ENCODE results near the gene ZNF217.
"Not testable (repeated sequence)": the region's sequence is repeated elsewhere in the genome, so short reads cannot be mapped to it uniquely, and the experiment has no call there.

Gene ZNF217

GRCh38 chr20:53636540-53637097 is 43.0 kb upstream of the ZNF217 start:
- H3K4me3 Mint-ChIP-seq = no peak overlapping the region
- H3K4me1 Mint-ChIP-seq = peaks cover 6% of the 10 kb centered on the region
- DNase-seq = no peak
- H3K9me3 Mint-ChIP-seq = no peaks in the 10 kb centered on the region
- no peaks in the 10 kb centered on the region for H3K36me3 Mint-ChIP-seq (ENCODE audit: low read depth)
- peaks cover 9% of the 10 kb centered on the region for H3K27me3 Mint-ChIP-seq (ENCODE audit: low read depth, poor library complexity)
- TF ChIP-seq CTCF (IDR thresholded peaks at IDR 0.05) = no peak
- H3K27ac Mint-ChIP-seq = no peak overlapping the region

GRCh38 chr20:53635221-53635620 is 41.6 kb upstream of the ZNF217 start:
- Mint-ChIP-seq H3K27ac (no peak overlapping the region), H3K9me3 (no peaks in the 10 kb centered on the region), H3K27me3 (ENCODE audit: low read depth, poor library complexity) (peaks cover 9% of the 10 kb centered on the region), H3K36me3 (ENCODE audit: low read depth) (no peaks in the 10 kb centered on the region), H3K4me1 (no peaks in the 10 kb centered on the region), H3K4me3 (no peak overlapping the region)
- no peak for TF ChIP-seq CTCF (IDR thresholded peaks at IDR 0.05)
- no peak for DNase-seq

GRCh38 chr20:53631909-53632662 is 38.4 kb upstream of the ZNF217 start:
- no peak for TF ChIP-seq CTCF (IDR thresholded peaks at IDR 0.05)
- no peak for DNase-seq
- Mint-ChIP-seq H3K36me3 (ENCODE audit: low read depth) (no peaks in the 10 kb centered on the region), H3K27ac (peak overlapping the region; percentile 40), H3K4me1 (no peaks in the 10 kb centered on the region), H3K9me3 (no peaks in the 10 kb centered on the region), H3K27me3 (ENCODE audit: low read depth, poor library complexity) (peaks cover 10% of the 10 kb centered on the region), H3K4me3 (no peak overlapping the region)

- H3K4me1 Mint-ChIP-seq = no peaks in the 10 kb centered on the region
- H3K9me3 Mint-ChIP-seq = no peaks in the 10 kb centered on the region
- peaks cover 4% of the 10 kb centered on the region for H3K27me3 Mint-ChIP-seq (ENCODE audit: low read depth, poor library complexity)
- H3K4me3 Mint-ChIP-seq = no peak overlapping the region
- H3K36me3 Mint-ChIP-seq (ENCODE audit: low read depth) = no peaks in the 10 kb centered on the region
- no peak for TF ChIP-seq CTCF (IDR thresholded peaks at IDR 0.05)
- no peak overlapping the region for H3K27ac Mint-ChIP-seq
- no peak for DNase-seq
These were observed 35.8 kb upstream of the ZNF217 start for GRCh38 chr20:53629436-53629835.

- H3K27ac Mint-ChIP-seq; H3K4me1 Mint-ChIP-seq; H3K9me3 Mint-ChIP-seq; H3K27me3 Mint-ChIP-seq (ENCODE audit: low read depth, poor library complexity); DNase-seq; H3K36me3 Mint-ChIP-seq (ENCODE audit: low read depth); H3K4me3 Mint-ChIP-seq: not testable (repeated sequence)
These were observed 35.1 kb upstream of the ZNF217 start for GRCh38 chr20:53628758-53629157.

- TF ChIP-seq CTCF (IDR thresholded peaks at IDR 0.05) = no peak
- no peaks in the 10 kb centered on the region for H3K36me3 Mint-ChIP-seq (ENCODE audit: low read depth)
- H3K27me3 Mint-ChIP-seq (ENCODE audit: low read depth, poor library complexity) = peaks cover 4% of the 10 kb centered on the region
- H3K9me3 Mint-ChIP-seq = no peaks in the 10 kb centered on the region
- no peak for DNase-seq
- peaks cover 12% of the 10 kb centered on the region for H3K4me1 Mint-ChIP-seq
- H3K27ac Mint-ChIP-seq = no peak overlapping the region
- H3K4me3 Mint-ChIP-seq = no peak overlapping the region
These were observed 34.4 kb upstream of the ZNF217 start for GRCh38 chr20:53628076-53628475.

GRCh38 chr20:53627001-53627400 is 33.4 kb upstream of the ZNF217 start:
- H3K36me3 Mint-ChIP-seq (ENCODE audit: low read depth); H3K27ac Mint-ChIP-seq; H3K27me3 Mint-ChIP-seq (ENCODE audit: low read depth, poor library complexity); H3K4me3 Mint-ChIP-seq; DNase-seq; H3K9me3 Mint-ChIP-seq: not testable (repeated sequence)
- peaks cover 23% of the 10 kb centered on the region for H3K4me1 Mint-ChIP-seq

All from nephron progenitor cell (in vitro differentiated cells).